ENCODE measurements around the gene PSD.

Gene PSD

GRCh38 chr10:102413806-102414561 lies 4.6 kb downstream of the PSD start:
- no peak for TF ChIP-seq CTCF (IDR thresholded peaks at IDR 0.05; ENCODE audit: insufficient read depth, low read depth, low read length, missing control alignments)
- H3K4me3 ChIP-seq (ENCODE audit: low read depth, low read length), result no peak overlapping the region
- no peak for DNase-seq (ENCODE audit: low read depth)

GRCh38 chr10:102413053-102413705 lies 5.4 kb downstream of the PSD start:
- no peak overlapping the region for H3K4me3 ChIP-seq (ENCODE audit: low read depth, low read length)
- peak; percentile 77 for DNase-seq (ENCODE audit: low read depth)

GRCh38 chr10:102412293-102412692 lies 6.3 kb downstream of the PSD start:
- H3K4me3 ChIP-seq (ENCODE audit: low read depth, low read length), result no peak overlapping the region
- no peak for DNase-seq (ENCODE audit: low read depth)
- no peak for TF ChIP-seq CTCF (IDR thresholded peaks at IDR 0.05; ENCODE audit: insufficient read depth, low read depth, low read length, missing control alignments)

More at GRCh38 chr10:102413053-102413705, 5.4 kb downstream of the PSD start:
- no peak for TF ChIP-seq CTCF (IDR thresholded peaks at IDR 0.05; ENCODE audit: insufficient read depth, low read depth, low read length, missing control alignments)

- H3K4me3 ChIP-seq (ENCODE audit: low read depth, low read length), result no peak overlapping the region
- no peak for TF ChIP-seq CTCF (IDR thresholded peaks at IDR 0.05; ENCODE audit: insufficient read depth, low read depth, low read length, missing control alignments)
- DNase-seq (ENCODE audit: low read depth), result no peak
Measured at GRCh38 chr10:102411341-102412255, 7.0 kb downstream of the PSD start.

- no peak overlapping the region for H3K4me3 ChIP-seq (ENCODE audit: low read depth, low read length)
- no peak for DNase-seq (ENCODE audit: low read depth)
- no peak for TF ChIP-seq CTCF (IDR thresholded peaks at IDR 0.05; ENCODE audit: insufficient read depth, low read depth, low read length, missing control alignments)
Measured at GRCh38 chr10:102410429-102411073, 8.0 kb downstream of the PSD start.
